GM19328 (cell line): ENCODE measurements around the gene RFTN2.
"Not testable (repeated sequence)": the region's sequence is repeated elsewhere in the genome, so short reads cannot be mapped to it uniquely, and the experiment has no call there.

Source experiments
- ATAC-seq: cut with Tn5 transposase; IDR thresholded peaks from one replicate; pipeline ENCODE4 v1.9.1; 2021; ENCODE audit warnings: mild to moderate bottlenecking, moderate library complexity; ENCODE audit not compliant: unreplicated experiment

Gene RFTN2

GRCh38 chr2:197675711-197676188 is 363 bp upstream of the RFTN2 start:
- no peak for ATAC-seq

- no peak for ATAC-seq
Measured at GRCh38 chr2:197674591-197674990, 796 bp downstream of the RFTN2 start.

- ATAC-seq, result no peak
Measured at GRCh38 chr2:197674060-197674459, 1.3 kb downstream of the RFTN2 start.

- ATAC-seq, result no peak
Measured at GRCh38 chr2:197673606-197674005, 1.8 kb downstream of the RFTN2 start.

- no peak for ATAC-seq
Measured at GRCh38 chr2:197673106-197673505, 2.3 kb downstream of the RFTN2 start.

GRCh38 chr2:197672371-197672893 is 3.0 kb downstream of the RFTN2 start:
- no peak for ATAC-seq

- no peak for ATAC-seq
Measured at GRCh38 chr2:197669077-197669476, 6.3 kb downstream of the RFTN2 start.

GRCh38 chr2:197668296-197668695 is 7.1 kb downstream of the RFTN2 start:
- no peak for ATAC-seq

GRCh38 chr2:197666277-197666676 is 9.1 kb downstream of the RFTN2 start:
- ATAC-seq, result no peak

GRCh38 chr2:197661626-197662025 is 13.8 kb downstream of the RFTN2 start:
- no peak for ATAC-seq

GRCh38 chr2:197657562-197657961 is 17.8 kb downstream of the RFTN2 start:
- no peak for ATAC-seq

- no peak for ATAC-seq
Measured at GRCh38 chr2:197647961-197648690, 27.3 kb downstream of the RFTN2 start.

GRCh38 chr2:197641666-197642065 is 33.7 kb downstream of the RFTN2 start:
- ATAC-seq, result no peak

GRCh38 chr2:197640571-197641122 is 34.7 kb downstream of the RFTN2 start:
- ATAC-seq, result not testable (repeated sequence)

- no peak for ATAC-seq
Measured at GRCh38 chr2:197633109-197633657, 42.2 kb downstream of the RFTN2 start.

- ATAC-seq, result peak; percentile 57
Measured at GRCh38 chr2:197628043-197628500, 47.3 kb downstream of the RFTN2 start.

- no peak for ATAC-seq
Measured at GRCh38 chr2:197626965-197627625, 48.3 kb downstream of the RFTN2 start.

GRCh38 chr2:197620133-197620532 is 55.3 kb downstream of the RFTN2 start:
- no peak for ATAC-seq

- no peak for ATAC-seq
Measured at GRCh38 chr2:197615016-197615652, 60.3 kb downstream of the RFTN2 start.

GRCh38 chr2:197614532-197614931 is 60.9 kb downstream of the RFTN2 start:
- ATAC-seq, result no peak

GRCh38 chr2:197613509-197613987 is 61.8 kb downstream of the RFTN2 start:
- ATAC-seq, result no peak
